GM12878 (cell line): ENCODE measurements around the gene NKAIN4. TPM values are rescaled to one million over a fixed set of nuclear protein-coding genes. Genes with fewer than 3 reads are reported as not detected.

ENCODE experiments used
- BACH1 ChIP-seq: fragments of 450-650 bp; IDR thresholded peaks from 2 replicates; pipeline ENCODE4 v1.6.1; 2017; ENCODE audit warnings: mild to moderate bottlenecking, borderline replicate concordance
- CHD2 ChIP-seq: IDR thresholded peaks from 2 replicates; pipeline ENCODE4 v1.6.1; 2011; ENCODE audit warnings: low read depth, low read length, improper control_type of control experiment, borderline replicate concordance
- CREM ChIP-seq: IDR thresholded peaks from 2 replicates; pipeline ENCODE4 v1.6.1; 2014; ENCODE audit warnings: antibody characterized with exemption, low read depth
- DPF2 ChIP-seq: fragments of 450-650 bp; IDR thresholded peaks from 2 replicates; pipeline ENCODE4 v1.6.1; 2017; ENCODE audit warnings: mild to moderate bottlenecking
- EGR1 ChIP-seq, 2 experiments: IDR thresholded peaks; 1 replicate in 1 of 2; 2 replicates in 1 of 2; pipeline ENCODE4 v1.6.1; 2011 to 2012; ENCODE audit warnings: low read depth in 2 of 2, low read length in 2 of 2, borderline replicate concordance in 1 of 2, mild to moderate bottlenecking in 1 of 2, moderate library complexity in 1 of 2
- HCFC1 ChIP-seq: fragments of 150-350 bp; IDR thresholded peaks from 2 replicates; pipeline ENCODE4 v1.6.1; 2014; ENCODE audit warnings: low read length
- HDAC2 ChIP-seq: fragments of 200-600 bp; sonication (generic); IDR thresholded peaks from 2 replicates; pipeline ENCODE4 v1.6.1; 2017
- MEF2A ChIP-seq: IDR thresholded peaks from 2 replicates; pipeline ENCODE4 v1.6.1; 2011; ENCODE audit warnings: low read depth, mild to moderate bottlenecking, low read length, moderate library complexity; ENCODE audit not compliant: insufficient read depth
- MEF2B ChIP-seq: fragments of 450-650 bp; IDR thresholded peaks from 2 replicates; pipeline ENCODE4 v1.6.1; 2018; ENCODE audit warnings: mild to moderate bottlenecking, moderate library complexity; ENCODE audit not compliant: partially characterized antibody, poor library complexity, severe bottlenecking
- POLR2A ChIP-seq: IDR thresholded peaks from 2 replicates; pipeline ENCODE4 v1.6.1; 2011; ENCODE audit warnings: low read depth, mild to moderate bottlenecking, low read length
- RB1 ChIP-seq: fragments of 450-650 bp; formaldehyde crosslinking; IDR thresholded peaks from 2 replicates; pipeline ENCODE4 v1.6.1; 2017; ENCODE audit warnings: mild to moderate bottlenecking, borderline replicate concordance
- RBBP5 ChIP-seq: fragments of 200-600 bp; sonication (generic); conservative IDR thresholded peaks from 2 replicates; pipeline ENCODE4 v1.6.1; 2016
- SIN3A ChIP-seq: IDR thresholded peaks from 2 replicates; pipeline ENCODE4 v1.6.1; 2012; ENCODE audit warnings: low read depth, low read length, improper control_type of control experiment
- SMAD5 ChIP-seq: IDR thresholded peaks from 2 replicates; pipeline ENCODE4 v1.6.1; 2016; ENCODE audit warnings: antibody characterized with exemption, low read depth
- SMARCA5 ChIP-seq: fragments of 450-650 bp; IDR thresholded peaks from 2 replicates; pipeline ENCODE4 v1.6.1; 2017; ENCODE audit warnings: mild to moderate bottlenecking
- ZNF217 ChIP-seq: fragments of 450-650 bp; IDR thresholded peaks from 2 replicates; pipeline ENCODE4 v1.6.1; 2017; ENCODE audit warnings: antibody characterized with exemption, mild to moderate bottlenecking
- polyA plus RNA-seq, 11 experiments: library from polyadenylated mRNA; depleted of rRNA in 4 of 11; unstranded in 6 of 11; stranded (reverse) in 5 of 11; fragments of >200 nt; fragmentation: Nextera tagmentation in 4 of 11; fragmentation: Illumina TruSeq in 1 of 11; extraction: Ambion mirVana in 4 of 11; extraction: Trizol in 1 of 11; gene quantifications; 1 replicate in 1 of 11; 2 replicates in 10 of 11; pipeline versions ENCODE4 v1.2.1 to v1.2.3, GENCODE V29; 2011 to 2016; ENCODE audit warnings: inconsistent platforms in 2 of 11, missing spikeins in 2 of 11, low read depth in 1 of 11
- total RNA-seq, 4 experiments: library from RNA; depleted of rRNA in 3 of 4; stranded (reverse); fragments of >200 nt in 3 of 4; fragmentation: Illumina TruSeq in 1 of 4; extraction: Trizol in 1 of 4; gene quantifications; 2 replicates each; pipeline versions ENCODE4 v1.2.1 to v1.2.3, GENCODE V29; 2013 to 2021
- TF ChIP-seq, protein P1 (sequence below): IDR thresholded peaks from 2 replicates; pipeline ENCODE4 v1.6.1; 2011; ENCODE audit warnings: low read depth, mild to moderate bottlenecking, low read length, moderate library complexity, borderline replicate concordance; ENCODE audit errors: extremely low read depth
- TF ChIP-seq, protein P2 (sequence below): IDR thresholded peaks from 2 replicates; pipeline ENCODE4 v1.6.1; 2012; ENCODE audit warnings: low read depth, low read length, improper control_type of control experiment
- TF ChIP-seq, protein P3 (sequence below): fragments of 450-650 bp; IDR thresholded peaks from 2 replicates; pipeline ENCODE4 v1.6.1; 2014; ENCODE audit warnings: mild to moderate bottlenecking
- TF ChIP-seq, protein P4 (sequence below): fragments of 450-650 bp; formaldehyde crosslinking; IDR thresholded peaks from 2 replicates; pipeline ENCODE4 v1.4.0; 2022; ENCODE audit warnings: mild to moderate bottlenecking, moderate library complexity
- TF ChIP-seq, protein P5 (sequence below): fragments of 450-650 bp; formaldehyde crosslinking; IDR thresholded peaks from 2 replicates; pipeline ENCODE4 v1.5.0; 2022; ENCODE audit warnings: mild to moderate bottlenecking, missing genetic modification characterization

Gene NKAIN4
- total and polyA plus RNA-seq, 10 of the 15 experiments (the other 5 are each of a cell fraction or from before 2014, with no cell fraction given), result 0.11 TPM; not detected in 9

DNA sequence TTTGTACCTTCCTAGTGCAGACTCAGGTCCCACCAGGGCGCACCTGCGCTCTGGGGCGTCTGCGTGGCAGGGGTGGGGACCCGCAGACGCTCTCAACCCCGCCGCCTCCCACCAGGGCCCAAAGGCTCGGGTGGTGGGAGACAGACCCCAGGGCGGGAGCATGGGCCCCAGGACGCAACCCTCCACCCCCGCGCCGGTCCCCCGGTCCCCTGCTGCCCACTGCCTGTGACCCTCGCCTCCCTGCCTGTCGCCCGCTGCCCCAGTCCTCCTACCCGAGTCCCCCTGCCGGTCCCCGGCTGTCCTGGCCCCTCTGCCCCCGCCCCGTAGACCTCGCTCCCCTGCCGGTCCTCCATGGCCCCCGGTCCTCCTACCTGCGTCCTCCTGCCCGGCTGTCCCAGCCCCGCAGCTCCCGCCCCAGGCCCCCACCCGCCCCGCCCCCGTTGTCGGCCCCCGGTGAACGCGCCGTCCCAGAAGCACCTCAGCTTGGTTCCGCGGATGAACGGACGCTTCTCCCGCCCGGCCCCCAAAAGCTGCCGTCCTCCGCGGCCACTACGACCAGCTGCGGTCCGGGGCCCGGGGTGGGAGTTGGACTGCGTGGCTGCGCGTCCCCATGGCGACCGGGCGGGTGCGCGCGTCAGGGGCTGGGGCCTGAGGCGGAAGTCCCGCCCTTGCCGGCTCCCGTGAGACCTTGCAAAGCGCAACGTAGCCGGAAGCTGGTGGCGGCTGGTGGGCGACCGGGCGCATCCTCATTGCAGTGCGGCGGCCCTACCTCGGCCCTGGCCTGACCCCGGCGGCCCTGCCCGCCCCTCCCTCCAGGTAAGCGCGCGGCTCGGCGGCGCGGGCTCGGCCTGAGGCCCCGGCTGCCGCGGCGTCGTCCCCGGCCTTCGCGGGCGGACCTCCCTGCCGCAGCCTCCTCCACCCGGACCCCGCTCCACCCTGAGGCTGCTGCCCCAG lies 18.1 kb upstream of the NKAIN4 start, which contains the start of gene ARFGAP1 (continued):
- TF ChIP-seq HDAC2 (no peak), MEF2A (no peak), POLR2A (peak; percentile 92), CHD2 (peak; percentile 84), CREM (peak; percentile 82), SMARCA5 (peak; percentile 74; the same call in 1 of the 2 replicates), HCFC1 (peak; percentile 68), DPF2 (peak; percentile 62), EGR1 (IDR thresholded peaks at IDR 0.05; ENCODE audit: borderline replicate concordance in 1 of 2, low read depth in 2 of 2, low read length in 2 of 2) (peak in 1 of 2 experiments; percentile 47; a peak in 1 of 3 replicates), SIN3A (peak; percentile 92), RB1 (0 out of 2 replicates have a peak, but pooled peaks have one; percentile 48), BACH1 (peak; percentile 79; the same call in 1 of the 2 replicates), RBBP5 (no peak), MEF2B (peak; percentile 76), SMAD5 (no peak), ZNF217 (0 out of 2 replicates have a peak, but pooled peaks have one; percentile 42)
- TF ChIP-seq, protein P1, sequence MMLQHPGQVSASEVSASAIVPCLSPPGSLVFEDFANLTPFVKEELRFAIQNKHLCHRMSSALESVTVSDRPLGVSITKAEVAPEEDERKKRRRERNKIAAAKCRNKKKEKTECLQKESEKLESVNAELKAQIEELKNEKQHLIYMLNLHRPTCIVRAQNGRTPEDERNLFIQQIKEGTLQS, result no peak
- TF ChIP-seq, protein P2, sequence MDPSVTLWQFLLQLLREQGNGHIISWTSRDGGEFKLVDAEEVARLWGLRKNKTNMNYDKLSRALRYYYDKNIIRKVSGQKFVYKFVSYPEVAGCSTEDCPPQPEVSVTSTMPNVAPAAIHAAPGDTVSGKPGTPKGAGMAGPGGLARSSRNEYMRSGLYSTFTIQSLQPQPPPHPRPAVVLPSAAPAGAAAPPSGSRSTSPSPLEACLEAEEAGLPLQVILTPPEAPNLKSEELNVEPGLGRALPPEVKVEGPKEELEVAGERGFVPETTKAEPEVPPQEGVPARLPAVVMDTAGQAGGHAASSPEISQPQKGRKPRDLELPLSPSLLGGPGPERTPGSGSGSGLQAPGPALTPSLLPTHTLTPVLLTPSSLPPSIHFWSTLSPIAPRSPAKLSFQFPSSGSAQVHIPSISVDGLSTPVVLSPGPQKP, result peak; percentile 71
- TF ChIP-seq, protein P3, sequence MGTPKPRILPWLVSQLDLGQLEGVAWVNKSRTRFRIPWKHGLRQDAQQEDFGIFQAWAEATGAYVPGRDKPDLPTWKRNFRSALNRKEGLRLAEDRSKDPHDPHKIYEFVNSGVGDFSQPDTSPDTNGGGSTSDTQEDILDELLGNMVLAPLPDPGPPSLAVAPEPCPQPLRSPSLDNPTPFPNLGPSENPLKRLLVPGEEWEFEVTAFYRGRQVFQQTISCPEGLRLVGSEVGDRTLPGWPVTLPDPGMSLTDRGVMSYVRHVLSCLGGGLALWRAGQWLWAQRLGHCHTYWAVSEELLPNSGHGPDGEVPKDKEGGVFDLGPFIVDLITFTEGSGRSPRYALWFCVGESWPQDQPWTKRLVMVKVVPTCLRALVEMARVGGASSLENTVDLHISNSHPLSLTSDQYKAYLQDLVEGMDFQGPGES, result 0 out of 2 replicates have a peak, but pooled peaks have one; percentile 27
- TF ChIP-seq, protein P4, sequence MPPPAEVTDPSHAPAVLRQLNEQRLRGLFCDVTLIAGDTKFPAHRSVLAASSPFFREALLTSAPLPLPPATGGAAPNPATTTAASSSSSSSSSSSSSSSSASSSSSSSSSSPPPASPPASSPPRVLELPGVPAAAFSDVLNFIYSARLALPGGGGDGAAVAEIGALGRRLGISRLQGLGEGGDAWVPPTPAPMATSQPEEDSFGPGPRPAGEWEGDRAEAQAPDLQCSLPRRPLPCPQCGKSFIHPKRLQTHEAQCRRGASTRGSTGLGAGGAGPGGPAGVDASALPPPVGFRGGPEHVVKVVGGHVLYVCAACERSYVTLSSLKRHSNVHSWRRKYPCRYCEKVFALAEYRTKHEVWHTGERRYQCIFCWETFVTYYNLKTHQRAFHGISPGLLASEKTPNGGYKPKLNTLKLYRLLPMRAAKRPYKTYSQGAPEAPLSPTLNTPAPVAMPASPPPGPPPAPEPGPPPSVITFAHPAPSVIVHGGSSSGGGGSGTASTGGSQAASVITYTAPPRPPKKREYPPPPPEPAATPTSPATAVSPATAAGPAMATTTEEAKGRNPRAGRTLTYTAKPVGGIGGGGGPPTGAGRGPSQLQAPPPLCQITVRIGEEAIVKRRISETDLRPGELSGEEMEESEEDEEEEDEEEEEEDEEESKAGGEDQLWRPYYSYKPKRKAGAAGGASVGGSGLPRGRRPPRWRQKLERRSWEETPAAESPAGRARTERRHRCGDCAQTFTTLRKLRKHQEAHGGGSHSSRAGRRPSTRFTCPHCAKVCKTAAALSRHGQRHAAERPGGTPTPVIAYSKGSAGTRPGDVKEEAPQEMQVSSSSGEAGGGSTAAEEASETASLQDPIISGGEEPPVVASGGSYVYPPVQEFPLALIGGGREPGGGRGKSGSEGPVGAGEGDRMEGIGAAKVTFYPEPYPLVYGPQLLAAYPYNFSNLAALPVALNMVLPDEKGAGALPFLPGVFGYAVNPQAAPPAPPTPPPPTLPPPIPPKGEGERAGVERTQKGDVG (CRISPR knock-in tag), result no peak
- TF ChIP-seq, protein P5, sequence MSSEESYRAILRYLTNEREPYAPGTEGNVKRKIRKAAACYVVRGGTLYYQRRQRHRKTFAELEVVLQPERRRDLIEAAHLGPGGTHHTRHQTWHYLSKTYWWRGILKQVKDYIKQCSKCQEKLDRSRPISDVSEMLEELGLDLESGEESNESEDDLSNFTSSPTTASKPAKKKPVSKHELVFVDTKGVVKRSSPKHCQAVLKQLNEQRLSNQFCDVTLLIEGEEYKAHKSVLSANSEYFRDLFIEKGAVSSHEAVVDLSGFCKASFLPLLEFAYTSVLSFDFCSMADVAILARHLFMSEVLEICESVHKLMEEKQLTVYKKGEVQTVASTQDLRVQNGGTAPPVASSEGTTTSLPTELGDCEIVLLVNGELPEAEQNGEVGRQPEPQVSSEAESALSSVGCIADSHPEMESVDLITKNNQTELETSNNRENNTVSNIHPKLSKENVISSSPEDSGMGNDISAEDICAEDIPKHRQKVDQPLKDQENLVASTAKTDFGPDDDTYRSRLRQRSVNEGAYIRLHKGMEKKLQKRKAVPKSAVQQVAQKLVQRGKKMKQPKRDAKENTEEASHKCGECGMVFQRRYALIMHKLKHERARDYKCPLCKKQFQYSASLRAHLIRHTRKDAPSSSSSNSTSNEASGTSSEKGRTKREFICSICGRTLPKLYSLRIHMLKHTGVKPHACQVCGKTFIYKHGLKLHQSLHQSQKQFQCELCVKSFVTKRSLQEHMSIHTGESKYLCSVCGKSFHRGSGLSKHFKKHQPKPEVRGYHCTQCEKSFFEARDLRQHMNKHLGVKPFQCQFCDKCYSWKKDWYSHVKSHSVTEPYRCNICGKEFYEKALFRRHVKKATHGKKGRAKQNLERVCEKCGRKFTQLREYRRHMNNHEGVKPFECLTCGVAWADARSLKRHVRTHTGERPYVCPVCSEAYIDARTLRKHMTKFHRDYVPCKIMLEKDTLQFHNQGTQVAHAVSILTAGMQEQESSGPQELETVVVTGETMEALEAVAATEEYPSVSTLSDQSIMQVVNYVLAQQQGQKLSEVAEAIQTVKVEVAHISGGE (CRISPR knock-in tag), result no peak
